Measurements from ENCODE around the gene BLMH.

- TF ChIP-seq CTCF (IDR thresholded peaks at IDR 0.05) (no peak), POLR2A (IDR thresholded peaks at IDR 0.05) (no peak)
These were observed 38.4 kb downstream of the BLMH start for GRCh38 chr17:30253312-30253711.

Data from thyroid gland (tissue), 4 donors.